Renal cortex interstitium (tissue), 11 donors: Measurements from ENCODE around the gene CHM. TPM values are rescaled to one million over a fixed set of nuclear protein-coding genes. Genes with fewer than 3 reads are reported as not detected.

Experiments used
- DNase-seq, 11 donors: peaks; one replicate each; pipeline ENCODE4 v3.0.0-alpha.2; 2013; ENCODE audit warnings: low read depth in 9 of 11, low spot score in 4 of 11; ENCODE audit errors: extremely low read depth in 1 of 11
- polyA plus RNA-seq, 3 donors: library from polyadenylated mRNA; unstranded; fragments of 120-200 nt; gene quantifications; one replicate each; pipeline ENCODE4 v1.2.1, GENCODE V29; 2013; ENCODE audit not compliant: insufficient read length in 3 of 3

Gene CHM
- polyA plus RNA-seq, 3 donors = 24.7 to 32.7 (median 28.5) TPM

- no peak for DNase-seq
Measured at GRCh38 chrX:85828771-85829170, 218.6 kb downstream of the CHM start.

- DNase-seq = no peak
Measured at GRCh38 chrX:85815203-85815751, 232.1 kb downstream of the CHM start.

Other genes with a start within 250 kb of the CHM start
- gene DACH2, start 100.9 kb upstream of the CHM start, polyA plus RNA-seq = 10 to 100 TPM; 19.6 to 27.8 (median 25.4) TPM